Dendritic cell treated with granulocyte-macrophage colony-stimulating factor and Interleukin-4, amounts not matched to agents 40 ng/mL and 50 ng/mL, for 4 days (primary cell): Measurements from ENCODE around the gene TAAR1.

Experiments used
- H3K27ac Mint-ChIP-seq: one replicate; pipeline ENCODE4 v1.8.0; 2022; ENCODE audit warnings: mild to moderate bottlenecking, mixed read lengths
- H3K27me3 Mint-ChIP-seq: one replicate; pipeline ENCODE4 v1.8.0; 2022; ENCODE audit warnings: mild to moderate bottlenecking, mixed read lengths
- H3K36me3 Mint-ChIP-seq: one replicate; pipeline ENCODE4 v1.8.0; 2022; ENCODE audit warnings: low read depth, mixed read lengths
- H3K4me1 Mint-ChIP-seq: one replicate; pipeline ENCODE4 v1.8.0; 2022; ENCODE audit warnings: low read depth, mixed read lengths
- H3K4me3 Mint-ChIP-seq: one replicate; pipeline ENCODE4 v1.8.0; 2022; ENCODE audit warnings: mild to moderate bottlenecking, moderate library complexity, mixed read lengths
- H3K9me3 Mint-ChIP-seq: one replicate; pipeline ENCODE4 v1.8.0; 2022; ENCODE audit warnings: mixed read lengths
- intact Hi-C: fragments of 100-400 bp; cut with micrococcal nuclease; formaldehyde crosslinking; loops from one replicate; pipeline ENCODE4 v1.15.0; 2022

The TAAR1 gene

GRCh38 chr6:132598473-132598872 lies 60.5 kb downstream of the TAAR1 start:
- H3K4me1 Mint-ChIP-seq = peaks cover 8% of the 10 kb centered on the region
- no peak overlapping the region for H3K27ac Mint-ChIP-seq
- H3K4me3 Mint-ChIP-seq = no peak overlapping the region
- H3K9me3 Mint-ChIP-seq = no peaks in the 10 kb centered on the region
- peaks cover 1% of the 10 kb centered on the region for H3K27me3 Mint-ChIP-seq
- no peaks in the 10 kb centered on the region for H3K36me3 Mint-ChIP-seq
- intact Hi-C loops = no loop called here

GRCh38 chr6:132596201-132596600 lies 62.8 kb downstream of the TAAR1 start:
- Mint-ChIP-seq H3K4me3 (no peak overlapping the region), H3K27me3 (peaks cover 1% of the 10 kb centered on the region), H3K4me1 (peaks cover 22% of the 10 kb centered on the region), H3K36me3 (no peaks in the 10 kb centered on the region), H3K9me3 (no peaks in the 10 kb centered on the region), H3K27ac (no peak overlapping the region)
- intact Hi-C loops = no loop called here
